ENCODE measurements around the gene NFU1.
"Not testable (repeated sequence)": the region's sequence is repeated elsewhere in the genome, so short reads cannot be mapped to it uniquely, and the experiment has no call there.

NFU1 gene

GRCh38 chr2:69380072-69380917, 56.9 kb downstream of the NFU1 start:
- Mint-ChIP-seq H3K27ac (no peak overlapping the region), H3K36me3 (ENCODE audit: insufficient read depth) (peaks cover 6% of the 10 kb centered on the region), H3K4me3 (no peak overlapping the region), H3K27me3 (no peaks in the 10 kb centered on the region), H3K4me1 (ENCODE audit: low read depth in 2 of 2) (peaks cover 27 to 41% of the 10 kb centered on the region in 2 donors), H3K9me3 (no peaks in the 10 kb centered on the region)
- no peak for DNase-seq
- ATAC-seq (replicated peaks), result no peak

DNA sequence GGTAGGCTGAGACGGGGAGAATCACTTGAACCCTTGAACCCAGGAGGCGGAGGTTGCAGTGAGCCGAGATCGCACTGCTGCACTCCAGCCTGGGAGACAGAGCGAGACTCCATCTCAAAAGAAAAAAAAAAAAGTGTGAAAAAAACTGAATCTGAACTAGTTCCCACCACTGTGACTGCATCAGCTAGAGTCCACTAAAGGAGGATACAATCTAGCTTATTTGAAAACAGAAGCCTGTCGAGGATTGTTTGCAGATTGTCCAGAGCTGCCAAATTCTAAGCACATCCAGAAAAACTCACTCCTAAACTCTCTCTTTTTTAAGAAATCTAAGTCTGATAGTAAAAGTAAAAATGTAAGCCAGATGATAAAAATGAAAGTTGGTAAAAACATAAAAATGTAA, 60.8 kb downstream of the NFU1 start:
- Mint-ChIP-seq H3K27me3 (no peaks in the 10 kb centered on the region), H3K4me1 (ENCODE audit: low read depth in 2 of 2) (peaks cover 13 to 26% of the 10 kb centered on the region in 2 donors), H3K27ac (peak overlapping the region in 1 of 2 donors; percentile 6), H3K36me3 (ENCODE audit: insufficient read depth) (peaks cover 23% of the 10 kb centered on the region), H3K9me3 (no peaks in the 10 kb centered on the region), H3K4me3 (no peak overlapping the region)
- no peak for ATAC-seq (replicated peaks)
- no peak for DNase-seq

DNA sequence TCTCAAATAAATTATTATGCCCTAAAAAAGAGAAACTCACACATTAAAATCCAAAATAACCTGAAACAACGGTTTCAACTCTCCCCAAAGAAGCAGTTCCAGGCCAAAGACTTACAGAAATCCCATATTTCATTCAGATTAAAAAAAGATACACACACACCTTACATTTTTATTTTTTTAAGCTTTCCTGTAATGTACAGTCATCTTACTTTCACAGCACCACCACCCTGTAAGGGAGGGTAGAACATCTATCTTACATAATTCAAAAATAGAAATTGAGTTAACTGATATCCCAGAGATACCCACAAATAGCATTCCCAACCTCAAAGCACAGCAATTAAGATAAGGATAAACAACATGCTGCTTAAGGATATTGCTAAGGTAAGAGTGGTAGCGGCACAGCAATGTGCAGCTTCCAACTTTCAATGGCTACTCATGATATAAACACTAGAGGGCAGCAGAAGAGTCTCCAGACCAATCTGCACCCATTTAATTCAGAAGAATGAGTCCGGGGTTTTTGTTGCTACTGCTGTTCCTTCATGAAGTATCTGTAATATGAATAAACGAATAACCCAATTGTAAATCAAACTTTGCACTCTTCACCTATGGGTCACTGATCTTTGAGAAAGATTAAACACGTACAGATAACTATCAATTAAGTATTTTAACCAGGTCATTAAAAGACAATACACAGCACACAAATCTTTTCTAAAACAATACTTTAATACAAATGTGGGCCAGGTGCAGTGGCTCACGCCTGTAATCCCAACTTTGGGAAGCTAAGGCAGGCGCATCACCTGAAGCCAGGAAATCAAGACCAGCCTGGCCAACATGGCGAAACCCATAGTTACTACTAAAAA, 61.5 kb downstream of the NFU1 start:
- ATAC-seq (replicated peaks) (peak; percentile 89), DNase-seq (peak; percentile 3 to 25 (median 23))
- Mint-ChIP-seq H3K27me3 (no peaks in the 10 kb centered on the region), H3K4me1 (ENCODE audit: low read depth in 2 of 2) (peaks cover 10 to 22% of the 10 kb centered on the region in 2 donors), H3K27ac (peak overlapping the region; percentile 6 to 49), H3K36me3 (ENCODE audit: insufficient read depth) (peaks cover 29% of the 10 kb centered on the region), H3K4me3 (no peak overlapping the region), H3K9me3 (no peaks in the 10 kb centered on the region)

DNA sequence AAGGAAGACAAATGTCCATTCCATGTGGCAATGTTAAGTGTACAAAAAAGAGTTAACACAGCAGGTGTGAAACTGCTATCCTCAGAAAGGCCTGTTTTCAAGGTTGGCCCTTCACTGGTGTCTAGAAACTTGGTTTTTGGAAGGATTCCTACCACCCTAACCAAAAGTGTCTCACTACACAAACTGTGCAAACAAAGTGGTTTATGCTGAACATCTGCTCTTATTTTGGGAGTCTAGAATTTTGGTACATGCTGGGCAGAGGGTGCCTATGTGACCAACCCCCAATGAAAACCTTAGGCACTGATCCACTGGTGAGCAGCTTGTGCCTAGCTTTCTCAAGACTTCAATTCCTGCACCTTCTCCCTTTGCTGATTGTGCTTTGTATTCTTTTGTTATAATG, 64.5 kb downstream of the NFU1 start:
- DNase-seq (no peak), ATAC-seq (replicated peaks) (no peak)
- Mint-ChIP-seq H3K36me3 (ENCODE audit: insufficient read depth) (peaks cover 58% of the 10 kb centered on the region), H3K27me3 (no peaks in the 10 kb centered on the region), H3K27ac (no peak overlapping the region), H3K9me3 (no peaks in the 10 kb centered on the region), H3K4me1 (ENCODE audit: low read depth in 2 of 2) (peaks cover 7 to 12% of the 10 kb centered on the region in 2 donors), H3K4me3 (no peak overlapping the region)

DNA sequence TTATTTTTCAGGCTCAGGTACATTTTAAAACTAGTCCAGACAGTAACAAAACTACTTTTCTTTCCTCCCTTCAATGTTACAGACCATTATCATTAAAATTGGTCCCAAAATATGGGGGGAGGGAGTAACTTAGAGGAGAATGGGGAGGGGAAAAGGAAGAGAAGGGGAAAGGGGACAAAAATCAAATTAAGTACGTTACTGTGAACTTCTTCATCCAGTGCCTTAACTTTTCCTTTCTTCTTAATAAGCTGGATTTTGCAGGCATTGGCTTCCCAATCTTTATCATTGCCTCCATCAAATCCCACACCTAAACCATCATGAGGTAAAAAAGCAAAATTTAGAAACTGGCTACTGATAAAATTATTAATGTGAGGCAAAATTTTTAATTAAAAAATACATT, 67.4 kb downstream of the NFU1 start:
- DNase-seq (no peak), ATAC-seq (replicated peaks) (no peak)
- Mint-ChIP-seq H3K9me3 (no peaks in the 10 kb centered on the region), H3K36me3 (ENCODE audit: insufficient read depth) (peaks cover 71% of the 10 kb centered on the region), H3K27me3 (no peaks in the 10 kb centered on the region), H3K4me3 (no peak overlapping the region), H3K4me1 (ENCODE audit: low read depth in 2 of 2) (peaks cover 0 to 2% of the 10 kb centered on the region in 2 donors), H3K27ac (peak overlapping the region in 1 of 2 donors; percentile 9)

GRCh38 chr2:69368588-69368987, 68.6 kb downstream of the NFU1 start:
- H3K9me3 Mint-ChIP-seq, result no peaks in the 10 kb centered on the region
- no peaks in the 10 kb centered on the region for H3K4me1 Mint-ChIP-seq (ENCODE audit: low read depth in 2 of 2)
- H3K36me3 Mint-ChIP-seq (ENCODE audit: insufficient read depth), result peaks cover 72% of the 10 kb centered on the region
- ATAC-seq (replicated peaks), result no peak
- no peak overlapping the region for H3K27ac Mint-ChIP-seq
- no peak for DNase-seq
- H3K4me3 Mint-ChIP-seq, result no peak overlapping the region
- no peaks in the 10 kb centered on the region for H3K27me3 Mint-ChIP-seq

- peaks cover 83% of the 10 kb centered on the region for H3K36me3 Mint-ChIP-seq (ENCODE audit: insufficient read depth)
- no peak overlapping the region for H3K27ac Mint-ChIP-seq
- no peak overlapping the region for H3K4me3 Mint-ChIP-seq
- H3K27me3 Mint-ChIP-seq, result no peaks in the 10 kb centered on the region
- H3K9me3 Mint-ChIP-seq, result no peaks in the 10 kb centered on the region
- DNase-seq, result no peak
- H3K4me1 Mint-ChIP-seq (ENCODE audit: low read depth in 2 of 2), result no peaks in the 10 kb centered on the region
- no peak for ATAC-seq (replicated peaks)
Observed at GRCh38 chr2:69359371-69359770, 77.9 kb downstream of the NFU1 start.

- Mint-ChIP-seq H3K27me3 (no peaks in the 10 kb centered on the region), H3K4me3 (no peak overlapping the region), H3K36me3 (ENCODE audit: insufficient read depth) (peaks cover 85% of the 10 kb centered on the region), H3K9me3 (no peaks in the 10 kb centered on the region), H3K4me1 (ENCODE audit: low read depth in 2 of 2) (peaks cover 0 to 4% of the 10 kb centered on the region in 2 donors), H3K27ac (no peak overlapping the region)
- ATAC-seq (replicated peaks), result no peak
- DNase-seq, result no peak
Observed at GRCh38 chr2:69358914-69359313, 78.3 kb downstream of the NFU1 start.

DNA sequence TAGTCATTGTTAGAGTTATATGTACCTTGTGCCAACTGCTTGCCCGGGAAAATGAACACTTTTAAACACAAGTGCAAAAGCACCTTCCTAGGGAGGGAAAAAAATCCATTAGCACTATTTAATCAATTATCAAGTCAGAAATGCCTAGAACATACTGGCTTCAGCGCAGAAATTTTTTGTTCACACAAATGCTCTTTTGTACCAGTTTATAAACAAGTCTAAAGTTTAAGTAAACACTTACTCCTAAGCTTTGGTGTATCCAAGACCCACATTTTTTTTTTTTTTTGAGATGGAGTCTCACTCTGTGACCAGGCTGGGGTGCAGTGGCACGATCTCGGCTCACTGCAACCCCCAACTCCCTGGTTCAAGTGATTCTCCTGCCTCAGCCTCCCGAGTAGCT, 80.8 kb downstream of the NFU1 start:
- ATAC-seq (replicated peaks) (no peak), DNase-seq (no peak)
- H3K4me3 Mint-ChIP-seq, result no peak overlapping the region
- no peaks in the 10 kb centered on the region for H3K9me3 Mint-ChIP-seq
- no peak overlapping the region for H3K27ac Mint-ChIP-seq
- H3K4me1 Mint-ChIP-seq (ENCODE audit: low read depth in 2 of 2), result peaks cover 0 to 4% of the 10 kb centered on the region in 2 donors
- peaks cover 90% of the 10 kb centered on the region for H3K36me3 Mint-ChIP-seq (ENCODE audit: insufficient read depth)
- no peaks in the 10 kb centered on the region for H3K27me3 Mint-ChIP-seq

DNA sequence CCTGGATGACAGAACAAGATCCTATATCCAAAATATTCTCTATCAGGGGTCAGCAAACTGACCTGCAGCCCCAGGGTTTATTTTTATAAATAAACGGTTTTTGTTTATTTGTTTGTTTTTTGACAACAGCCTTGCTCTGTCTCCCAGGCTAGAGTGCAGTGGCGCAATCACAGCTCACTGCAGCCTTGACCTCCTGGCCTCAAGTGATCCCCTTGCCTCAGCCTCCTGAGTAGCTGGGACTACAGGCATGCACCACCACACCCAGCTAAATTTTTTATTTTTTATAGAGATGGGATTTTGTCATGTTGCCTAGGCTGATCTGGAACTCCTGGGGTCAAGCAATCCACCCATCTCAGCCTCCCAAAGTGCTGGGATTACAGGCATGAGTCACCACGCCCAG, 82.3 kb downstream of the NFU1 start:
- not testable (repeated sequence) for H3K4me1 Mint-ChIP-seq (ENCODE audit: low read depth in 2 of 2); H3K27me3 Mint-ChIP-seq; H3K9me3 Mint-ChIP-seq; ATAC-seq (replicated peaks); H3K4me3 Mint-ChIP-seq; H3K27ac Mint-ChIP-seq; DNase-seq
- H3K36me3 Mint-ChIP-seq (ENCODE audit: insufficient read depth), result peaks cover 88% of the 10 kb centered on the region

- H3K27ac Mint-ChIP-seq, result no peak overlapping the region
- ATAC-seq (replicated peaks), result no peak
Observed at GRCh38 chr2:69353360-69353759, 83.9 kb downstream of the NFU1 start.

GRCh38 chr2:69348781-69349180, 88.5 kb downstream of the NFU1 start:
- no peak overlapping the region for H3K4me3 Mint-ChIP-seq
- no peaks in the 10 kb centered on the region for H3K4me1 Mint-ChIP-seq (ENCODE audit: low read depth in 2 of 2)
- no peaks in the 10 kb centered on the region for H3K27me3 Mint-ChIP-seq
- no peaks in the 10 kb centered on the region for H3K9me3 Mint-ChIP-seq
- DNase-seq (no peak), ATAC-seq (replicated peaks) (no peak)
- peaks cover 93% of the 10 kb centered on the region for H3K36me3 Mint-ChIP-seq (ENCODE audit: insufficient read depth)
- peak overlapping the region in 1 of 2 donors; percentile 4 for H3K27ac Mint-ChIP-seq

More at GRCh38 chr2:69353360-69353759, 83.9 kb downstream of the NFU1 start:
- H3K36me3 Mint-ChIP-seq (ENCODE audit: insufficient read depth), result peaks cover 91% of the 10 kb centered on the region
- no peaks in the 10 kb centered on the region for H3K27me3 Mint-ChIP-seq
- H3K4me3 Mint-ChIP-seq, result no peak overlapping the region
- DNase-seq, result no peak
- H3K9me3 Mint-ChIP-seq, result no peaks in the 10 kb centered on the region
- H3K4me1 Mint-ChIP-seq (ENCODE audit: low read depth in 2 of 2), result peaks cover 0 to 4% of the 10 kb centered on the region in 2 donors

Data from effector memory CD8-positive, alpha-beta T cell (primary cell).